KOPT-K1 (cell line): ENCODE results near the gene IQCE.
"Not testable (repeated sequence)": the region's sequence is repeated elsewhere in the genome, so short reads cannot be mapped to it uniquely, and the experiment has no call there.

Experiments used
- H3K27ac ChIP-seq: fragments of 200-600 bp; sonication (generic); 2 replicates; pipeline ENCODE4 v1.5.1; 2016; ENCODE audit warnings: antibody characterized with exemption, mild to moderate bottlenecking, low read depth, low read length; ENCODE audit not compliant: poor library complexity, severe bottlenecking
- H3K36me3 ChIP-seq: fragments of 200-600 bp; sonication (generic); 2 replicates; pipeline ENCODE4 v1.5.1; 2017; ENCODE audit warnings: antibody characterized with exemption, mild to moderate bottlenecking, low read length, moderate library complexity; ENCODE audit not compliant: insufficient read depth
- H3K9me3 ChIP-seq: fragments of 200-600 bp; sonication (generic); 2 replicates; pipeline ENCODE4 v1.5.1; 2017; ENCODE audit warnings: antibody characterized with exemption, low read length, mild to moderate bottlenecking; ENCODE audit not compliant: insufficient read depth, poor library complexity, severe bottlenecking

IQCE gene

GRCh38 chr7:2526659-2527504 lies 31.9 kb upstream of the IQCE start:
- Histone ChIP-seq H3K36me3 (no peaks in the 10 kb centered on the region), H3K9me3 (no peaks in the 10 kb centered on the region), H3K27ac (no peak overlapping the region)

GRCh38 chr7:2527505-2528467 lies 31.0 kb upstream of the IQCE start:
- H3K9me3 ChIP-seq = no peaks in the 10 kb centered on the region
- no peaks in the 10 kb centered on the region for H3K36me3 ChIP-seq
- H3K27ac ChIP-seq = no peak overlapping the region

- Histone ChIP-seq H3K27ac (peak overlapping the region; percentile 81), H3K36me3 (no peaks in the 10 kb centered on the region), H3K9me3 (no peaks in the 10 kb centered on the region)
These were observed 30.2 kb upstream of the IQCE start for GRCh38 chr7:2528481-2529095.

- Histone ChIP-seq H3K36me3 (no peaks in the 10 kb centered on the region), H3K9me3 (no peaks in the 10 kb centered on the region), H3K27ac (peak overlapping the region; percentile 81)
These were observed 29.4 kb upstream of the IQCE start for GRCh38 chr7:2529161-2530070.

- Histone ChIP-seq H3K9me3 (no peaks in the 10 kb centered on the region), H3K27ac (peak overlapping the region; percentile 81), H3K36me3 (no peaks in the 10 kb centered on the region)
These were observed 28.4 kb upstream of the IQCE start for GRCh38 chr7:2530071-2530987.

GRCh38 chr7:2530994-2531795 lies 27.6 kb upstream of the IQCE start:
- not testable (repeated sequence) for H3K9me3 ChIP-seq, H3K36me3 ChIP-seq
- peak overlapping the region; percentile 81 for H3K27ac ChIP-seq

GRCh38 chr7:2531796-2532110 lies 27.0 kb upstream of the IQCE start:
- H3K36me3 ChIP-seq, H3K9me3 ChIP-seq, H3K27ac ChIP-seq: not testable (repeated sequence)

GRCh38 chr7:2532199-2532772 lies 26.5 kb upstream of the IQCE start:
- not testable (repeated sequence) for H3K27ac ChIP-seq, H3K36me3 ChIP-seq, H3K9me3 ChIP-seq

- not testable (repeated sequence) for H3K9me3 ChIP-seq, H3K27ac ChIP-seq, H3K36me3 ChIP-seq
These were observed 26.0 kb upstream of the IQCE start for GRCh38 chr7:2532816-2533215.

- H3K36me3 ChIP-seq = peaks cover 11% of the 10 kb centered on the region
- H3K27ac ChIP-seq, H3K9me3 ChIP-seq: not testable (repeated sequence)
These were observed 25.2 kb upstream of the IQCE start for GRCh38 chr7:2533566-2533965.

- peaks cover 18% of the 10 kb centered on the region for H3K36me3 ChIP-seq
- H3K27ac ChIP-seq = not testable (repeated sequence)
These were observed 24.6 kb upstream of the IQCE start for GRCh38 chr7:2534214-2534613.

GRCh38 chr7:2535872-2536627 lies 22.7 kb upstream of the IQCE start:
- peaks cover 34% of the 10 kb centered on the region for H3K36me3 ChIP-seq
- not testable (repeated sequence) for H3K9me3 ChIP-seq, H3K27ac ChIP-seq

More at GRCh38 chr7:2534214-2534613, 24.6 kb upstream of the IQCE start:
- not testable (repeated sequence) for H3K9me3 ChIP-seq
